Measurements from ENCODE around the gene TRH. TPM values are rescaled to one million over a fixed set of nuclear protein-coding genes. Genes with fewer than 3 reads are reported as not detected.
"Not testable (repeated sequence)": the region's sequence is repeated elsewhere in the genome, so short reads cannot be mapped to it uniquely, and the experiment has no call there.

TRH gene
- total RNA-seq, 4 donors from 2014 or later, result 0.33 TPM; not detected in 3

- intact Hi-C loops (cut with DNase I); DNase-seq (ENCODE audit: extremely low spot score); H3K4me1 ChIP-seq; H3K9me3 ChIP-seq; H3K36me3 ChIP-seq; H3K4me3 ChIP-seq; H3K27ac ChIP-seq (replicated peaks in 1 of 4); H3K27me3 ChIP-seq: not testable (repeated sequence)
- WGBS, result 66% methylated on average over 9 of the region's 14 CpGs
- TF ChIP-seq, protein P1, sequence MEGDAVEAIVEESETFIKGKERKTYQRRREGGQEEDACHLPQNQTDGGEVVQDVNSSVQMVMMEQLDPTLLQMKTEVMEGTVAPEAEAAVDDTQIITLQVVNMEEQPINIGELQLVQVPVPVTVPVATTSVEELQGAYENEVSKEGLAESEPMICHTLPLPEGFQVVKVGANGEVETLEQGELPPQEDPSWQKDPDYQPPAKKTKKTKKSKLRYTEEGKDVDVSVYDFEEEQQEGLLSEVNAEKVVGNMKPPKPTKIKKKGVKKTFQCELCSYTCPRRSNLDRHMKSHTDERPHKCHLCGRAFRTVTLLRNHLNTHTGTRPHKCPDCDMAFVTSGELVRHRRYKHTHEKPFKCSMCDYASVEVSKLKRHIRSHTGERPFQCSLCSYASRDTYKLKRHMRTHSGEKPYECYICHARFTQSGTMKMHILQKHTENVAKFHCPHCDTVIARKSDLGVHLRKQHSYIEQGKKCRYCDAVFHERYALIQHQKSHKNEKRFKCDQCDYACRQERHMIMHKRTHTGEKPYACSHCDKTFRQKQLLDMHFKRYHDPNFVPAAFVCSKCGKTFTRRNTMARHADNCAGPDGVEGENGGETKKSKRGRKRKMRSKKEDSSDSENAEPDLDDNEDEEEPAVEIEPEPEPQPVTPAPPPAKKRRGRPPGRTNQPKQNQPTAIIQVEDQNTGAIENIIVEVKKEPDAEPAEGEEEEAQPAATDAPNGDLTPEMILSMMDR (IDR thresholded peaks at IDR 0.05), result peak in 2 of 3 experiments; percentile 16 to 25
Observed at GRCh38 chr3:130026146-130026829, 51.8 kb downstream of the TRH start.

DNA sequence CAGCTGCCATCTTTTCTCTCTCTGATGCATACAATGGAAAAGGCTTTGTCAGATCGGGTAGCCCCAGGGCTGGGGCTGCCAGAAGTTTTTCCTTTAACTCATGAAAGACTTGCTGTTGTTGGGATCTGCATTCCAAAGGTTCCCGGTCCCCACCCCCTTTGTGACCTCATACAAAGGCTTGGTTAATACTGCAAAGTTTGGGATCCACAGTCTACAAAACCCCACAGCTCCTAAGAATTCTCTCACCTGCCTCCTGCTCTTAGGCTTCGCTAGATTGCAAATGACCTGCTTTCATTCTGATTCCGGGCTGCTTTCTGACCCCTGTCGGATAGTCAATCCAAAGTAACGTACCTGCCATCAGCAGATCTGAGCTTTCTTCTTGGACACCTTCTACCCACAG lies 52.9 kb downstream of the TRH start:
- intact Hi-C loops (cut with DNase I); H3K4me3 ChIP-seq; H3K9me3 ChIP-seq; DNase-seq (ENCODE audit: extremely low spot score); H3K36me3 ChIP-seq; H3K27me3 ChIP-seq; H3K27ac ChIP-seq (replicated peaks in 1 of 4); H3K4me1 ChIP-seq: not testable (repeated sequence)
- WGBS, result 69% methylated on average over 5 of the region's 6 CpGs

Other genes starting within 250 kb of the TRH start
- gene TMCC1, start 81.0 kb upstream of the TRH start, total RNA-seq, result 10 to 100 TPM; 24.5 to 36.2 (median 28.9) TPM
- gene ALG1L2, start 107.1 kb downstream of the TRH start, total RNA-seq, result 1 to 10 TPM in 1 of 4 donors, not detected in 3; 1.3 TPM

All from esophagus muscularis mucosa (tissue), 4 donors.